NCI-H774 (cell line): ENCODE measurements around the gene ZMYM2.
A peak's percentile ranks its signal among the peaks of the same experiment; 100 is the strongest.
"Not testable (repeated sequence)": the region's sequence is repeated elsewhere in the genome, so short reads cannot be mapped to it uniquely, and the experiment has no call there.

Experiments
- DNase-seq: peaks from one replicate; lab custom pipeline; 2025; lab: John Stamatoyannopoulos, UW

Gene ZMYM2

DNA sequence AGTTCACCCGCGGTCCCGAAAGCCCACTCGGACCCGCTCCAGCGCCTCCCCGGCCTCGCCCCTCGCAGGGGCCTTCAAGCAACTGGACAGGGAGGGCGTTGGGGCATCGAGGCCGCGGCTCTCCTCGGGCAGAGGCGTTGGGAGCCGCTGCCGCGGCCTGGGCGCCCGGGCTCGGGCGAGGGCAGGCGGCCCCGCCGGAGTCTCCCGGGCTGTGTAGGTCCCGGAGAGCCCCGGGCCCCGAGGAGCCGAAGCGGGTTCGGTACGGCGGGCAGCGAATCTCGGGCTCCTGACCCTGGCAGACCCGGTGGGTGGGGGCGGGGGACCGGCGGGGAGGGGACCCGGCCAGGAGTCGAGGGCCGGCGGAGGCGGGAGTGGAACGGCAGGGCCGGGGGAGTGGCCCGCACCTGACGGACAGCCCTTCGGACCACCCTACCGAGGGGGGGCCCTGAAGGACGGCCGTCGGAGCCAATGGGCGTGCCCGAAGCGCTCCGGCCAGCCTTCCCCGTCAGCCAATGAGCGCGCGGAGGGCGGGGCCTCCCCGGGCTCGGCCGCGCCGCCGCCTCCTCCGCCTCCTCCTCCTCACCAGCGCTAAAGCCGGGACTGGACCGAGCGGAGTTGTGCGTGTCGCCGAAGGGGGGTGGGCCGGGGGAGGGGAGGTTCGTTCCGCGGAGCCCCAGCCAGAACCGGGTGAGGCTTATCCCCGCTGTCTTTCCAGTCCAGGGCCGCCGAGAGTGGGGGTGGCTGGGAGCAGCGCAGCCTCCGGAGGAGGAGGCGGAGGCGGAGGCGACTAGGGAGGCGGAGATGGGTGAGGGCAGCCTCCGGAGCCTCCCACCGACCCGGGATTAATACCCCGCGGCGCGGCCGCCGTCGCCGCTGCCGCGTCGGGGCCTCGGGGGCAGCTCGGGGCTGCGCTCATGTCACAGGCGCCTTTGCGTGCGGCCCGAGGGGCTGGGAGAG, at the start of gene ZMYM2:
ZMYM2 (plus strand) TSS at position 573 of the 957 bp plus-strand sequence. CDS start 34,346 bp downstream, outside the sequence.
- peak; percentile 83 for DNase-seq

DNA sequence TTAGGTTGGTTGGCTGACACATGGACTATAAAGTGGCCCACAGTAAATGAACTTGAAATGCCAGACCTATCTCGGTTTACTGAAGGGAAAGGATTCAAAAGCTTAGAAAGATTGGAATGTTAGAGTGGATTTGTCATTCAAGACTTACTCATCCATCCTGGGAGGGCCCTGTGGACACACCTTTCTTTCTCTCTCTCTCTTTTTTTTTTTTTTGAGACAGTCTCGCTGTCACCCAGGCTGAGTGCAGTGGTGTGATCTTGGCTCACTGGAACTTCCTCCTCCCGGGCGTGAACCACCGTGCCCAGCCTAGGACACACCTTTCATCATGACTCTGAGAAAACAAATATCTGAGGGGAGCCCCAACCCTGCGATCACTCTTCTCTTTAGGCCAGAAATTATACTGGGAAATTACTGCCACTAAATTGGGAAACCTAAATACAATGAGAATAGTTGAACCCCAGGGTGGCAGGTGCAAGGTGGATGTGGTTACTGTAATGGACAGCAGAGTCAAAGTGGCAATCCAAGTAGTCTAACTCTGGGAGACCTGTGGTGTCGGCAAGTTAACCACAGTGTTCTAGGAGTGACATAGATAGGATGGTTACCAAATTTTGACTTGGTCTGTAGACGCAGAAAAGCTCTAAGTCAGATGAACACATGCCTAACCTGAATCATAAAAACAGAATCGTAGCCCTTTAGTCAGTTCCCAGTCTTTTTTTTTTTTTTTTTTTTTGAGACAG, 48.0 kb upstream of the ZMYM2 start:
- no peak for DNase-seq

DNA sequence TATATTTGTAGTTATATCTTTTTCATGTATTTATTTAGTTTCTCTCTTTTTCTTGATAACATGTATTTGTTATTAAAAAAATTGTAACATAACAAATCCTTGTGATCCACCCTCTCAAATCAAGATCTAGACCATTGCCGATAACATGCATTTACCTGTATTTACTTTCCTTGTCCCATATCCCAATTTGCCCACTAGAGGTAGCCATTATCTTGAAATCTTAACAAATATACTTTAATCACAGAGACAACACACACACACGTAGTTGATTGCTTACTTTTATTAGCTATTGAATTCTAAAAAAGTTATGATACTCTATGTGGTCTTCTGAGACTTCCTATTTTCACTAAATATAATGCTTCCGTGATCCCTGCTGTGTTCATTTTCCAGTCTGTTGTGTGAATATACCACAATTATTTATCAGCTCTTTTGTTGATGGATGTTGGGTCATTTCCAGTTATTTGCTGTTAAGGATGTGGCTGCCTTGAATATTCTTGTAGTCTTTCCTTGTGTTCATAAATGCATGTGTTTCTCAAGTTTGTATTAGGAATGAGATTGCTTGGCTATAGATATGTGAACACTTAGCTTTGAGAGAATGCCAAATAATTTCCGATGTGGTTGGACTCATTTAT, 31.3 kb upstream of the ZMYM2 start:
- DNase-seq: no peak

DNA sequence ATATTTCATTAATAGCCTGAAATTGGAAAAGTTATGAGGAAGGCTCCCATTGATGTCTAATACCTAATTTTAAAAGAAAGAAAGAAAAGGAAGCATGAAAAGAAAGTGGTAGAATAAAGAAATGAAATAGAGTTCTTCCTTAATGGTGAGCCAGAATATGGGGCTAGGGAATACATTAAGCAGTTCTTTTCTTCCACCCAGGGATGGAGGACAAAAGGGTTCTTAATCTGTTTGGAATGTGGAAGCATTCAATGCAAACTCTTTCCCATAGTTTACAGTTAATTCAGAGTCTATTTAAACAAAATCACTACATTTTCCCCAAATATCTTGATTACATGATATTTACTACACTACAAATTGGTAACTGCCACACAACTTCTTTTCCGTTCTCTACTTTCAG, 18.4 kb upstream of the ZMYM2 start:
- no peak for DNase-seq

DNA sequence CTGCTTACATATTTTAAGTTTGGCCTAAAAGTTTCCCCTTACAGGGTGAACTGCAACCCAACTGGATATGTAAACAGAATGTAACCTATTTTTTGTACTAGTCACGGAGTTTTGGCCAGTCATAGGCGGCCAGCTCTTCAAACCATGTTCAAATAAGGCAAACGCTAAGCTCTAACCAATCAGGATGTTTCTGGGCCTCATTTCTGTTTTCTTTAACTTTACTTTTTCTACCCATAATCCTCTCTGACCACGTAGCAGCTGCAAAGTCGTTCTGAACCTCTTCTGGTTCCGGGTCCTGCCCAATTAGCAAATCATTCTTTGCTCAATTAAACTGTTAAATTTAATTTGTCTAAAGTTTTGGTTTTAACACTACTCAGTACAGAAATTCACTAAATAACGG, 8.2 kb upstream of the ZMYM2 start:
- DNase-seq: no peak

DNA sequence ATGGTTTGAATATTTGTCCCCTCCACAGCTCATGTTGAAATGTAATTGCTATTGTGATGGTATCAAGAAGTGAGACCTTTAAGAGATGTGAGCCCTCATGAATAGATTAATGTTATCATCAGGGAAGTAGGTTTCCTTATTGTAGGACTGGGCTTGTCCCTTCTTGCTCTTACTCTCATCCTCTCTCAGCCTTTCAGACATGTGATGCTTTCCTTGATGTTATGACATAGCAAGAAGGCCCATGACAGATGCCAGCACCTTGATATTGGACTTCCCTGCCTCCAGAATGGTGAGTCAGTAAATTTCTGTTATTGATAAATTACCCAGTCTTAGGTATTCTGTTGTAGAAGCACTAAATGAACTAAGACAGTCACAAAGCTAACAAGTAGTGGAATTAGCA, 5.7 kb upstream of the ZMYM2 start:
- DNase-seq: no peak

DNA sequence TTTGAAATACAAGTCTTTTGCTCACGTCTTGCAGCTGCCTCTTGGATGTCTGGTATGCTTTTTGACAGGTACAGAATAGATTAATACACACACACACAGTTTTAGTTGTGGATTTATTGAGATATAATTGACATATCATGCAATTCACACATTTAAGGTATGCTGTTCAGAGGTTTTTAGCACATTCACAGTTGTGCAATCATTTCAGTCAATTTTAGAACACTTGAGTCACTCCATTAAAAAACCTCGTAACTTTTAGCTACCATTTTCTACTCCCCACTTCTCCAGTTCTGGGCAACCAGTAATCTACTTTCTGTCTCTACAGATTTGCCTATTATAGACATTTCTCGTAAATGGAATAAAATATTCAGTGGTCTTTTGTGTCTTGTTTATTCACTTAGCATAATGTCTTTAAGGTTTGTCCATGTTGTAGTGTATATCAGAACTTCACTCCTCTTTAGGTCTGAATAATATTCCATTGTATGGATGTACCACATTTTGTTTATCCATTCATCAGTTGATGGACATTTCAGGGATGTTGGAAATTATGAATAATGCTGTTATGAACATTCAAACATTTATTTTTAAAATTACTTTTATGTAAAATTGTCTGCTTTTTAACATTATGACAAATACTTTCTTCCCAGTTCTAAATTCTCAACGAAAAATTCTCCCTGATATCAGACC, 2.5 kb upstream of the ZMYM2 start:
- no peak for DNase-seq

DNA sequence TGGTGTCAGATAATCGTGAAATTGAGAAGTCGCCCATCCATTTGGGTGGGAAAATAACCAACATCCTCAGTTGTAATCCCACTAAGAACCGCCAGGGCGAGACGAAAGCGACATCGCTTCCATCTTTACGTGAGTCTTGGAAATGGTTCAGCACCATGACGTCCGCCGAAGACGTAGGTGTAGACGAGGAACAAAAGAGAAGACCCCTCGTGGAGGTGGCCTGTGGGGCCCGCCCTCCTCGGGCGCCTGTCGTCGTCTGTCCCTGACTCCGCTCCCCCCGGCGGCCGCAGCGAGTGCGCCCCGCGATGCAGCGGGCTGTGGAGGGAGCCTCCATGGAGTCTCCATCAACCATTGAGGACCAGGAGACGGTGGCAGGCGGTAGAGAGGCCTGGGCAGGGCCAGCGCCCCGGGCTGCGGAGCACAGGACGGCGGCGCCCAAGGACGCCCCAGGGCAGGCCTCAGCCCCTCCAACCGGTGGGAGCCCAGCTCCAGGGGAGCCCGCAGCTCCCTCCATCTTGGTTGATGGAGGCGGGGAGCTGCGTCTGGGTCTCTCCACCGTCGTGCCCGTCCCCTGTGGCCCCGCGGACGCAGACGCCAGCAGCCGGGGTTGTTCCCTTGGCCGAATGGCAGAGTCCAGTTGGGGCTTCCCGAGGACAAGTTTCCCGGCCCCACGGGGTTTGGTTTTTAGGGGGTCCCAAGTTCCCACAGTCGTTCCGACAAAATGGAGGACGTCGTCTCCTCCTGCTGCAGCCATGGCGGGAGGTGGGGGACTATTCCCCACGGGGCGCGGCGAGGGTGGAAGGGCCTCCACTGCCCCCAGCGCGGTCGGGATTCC, 990 bp upstream of the ZMYM2 start:
- DNase-seq: peak; percentile 48

DNA sequence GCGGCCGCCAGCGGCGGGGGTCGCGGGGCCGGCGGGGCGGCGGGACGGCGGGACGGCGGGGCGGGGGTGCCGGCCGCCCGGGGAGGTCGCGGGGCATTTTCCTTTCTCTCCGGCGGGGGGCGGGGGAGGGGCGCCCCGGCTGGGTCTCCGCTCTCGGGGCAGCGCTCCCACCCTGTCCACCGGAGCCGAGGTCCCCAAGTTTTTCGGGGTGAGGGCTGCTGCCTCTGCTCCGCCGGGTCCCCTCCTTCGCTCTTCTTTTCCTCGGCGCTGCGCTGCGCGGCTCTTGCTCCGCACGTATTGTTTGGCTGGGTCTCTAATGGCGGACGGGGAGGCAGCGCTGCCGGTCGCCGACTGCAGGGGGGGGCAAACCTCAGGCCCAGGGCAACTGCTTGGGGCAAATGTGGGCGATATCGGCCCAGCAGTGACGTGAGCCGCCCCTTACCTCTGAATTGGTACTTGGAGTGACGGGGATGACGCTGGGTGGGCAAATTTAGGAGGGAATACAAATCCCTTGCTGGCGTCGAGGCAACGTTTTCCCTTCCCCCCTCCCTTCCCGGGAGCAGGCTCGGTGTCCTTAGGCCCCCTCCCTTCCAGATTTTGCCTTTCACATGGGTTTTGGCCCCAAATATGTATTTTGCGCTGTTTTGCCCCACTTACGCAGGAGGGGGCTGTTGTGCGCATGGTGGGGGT, 759 bp downstream of the ZMYM2 start:
- DNase-seq: no peak

DNA sequence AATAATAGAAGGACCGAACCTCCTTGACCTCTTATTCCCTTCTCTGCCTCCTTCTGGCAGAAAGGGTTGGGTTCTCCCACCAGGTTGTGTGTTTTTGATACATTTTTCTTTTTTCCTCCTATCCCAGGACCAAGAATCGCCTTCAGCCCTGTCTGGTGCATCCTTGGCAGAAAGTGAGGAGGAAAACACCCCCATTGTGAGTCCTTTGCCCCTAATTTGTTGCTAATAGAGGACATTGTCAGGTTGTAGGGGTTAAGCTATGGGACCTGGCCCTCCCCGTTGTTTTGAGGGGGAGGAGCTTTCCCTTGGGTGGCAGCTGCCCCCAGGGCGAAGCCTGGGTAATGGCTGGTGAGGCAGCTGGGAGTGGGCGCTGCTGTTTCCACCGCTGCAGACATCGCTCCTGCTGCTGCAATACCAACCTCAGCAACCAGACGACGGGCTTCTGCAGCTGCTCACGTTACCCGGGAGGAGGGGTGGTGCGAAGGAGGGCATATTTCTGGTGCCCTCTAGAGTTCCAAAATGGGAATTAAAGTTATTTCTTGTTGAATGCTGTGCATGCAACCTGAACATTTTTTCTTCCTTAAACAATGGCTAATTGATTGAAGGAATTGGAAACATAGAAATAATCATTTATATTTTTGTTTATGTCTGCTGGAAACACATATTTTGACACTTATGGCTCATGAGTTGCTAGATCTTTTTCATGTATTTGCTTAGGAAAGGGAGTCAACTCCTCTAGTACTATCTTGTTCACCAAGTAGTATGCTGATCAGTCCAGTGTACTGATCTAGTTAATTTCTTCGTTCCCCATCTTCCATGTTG, 1.5 kb downstream of the ZMYM2 start:
- peak; percentile 63 for DNase-seq

DNA sequence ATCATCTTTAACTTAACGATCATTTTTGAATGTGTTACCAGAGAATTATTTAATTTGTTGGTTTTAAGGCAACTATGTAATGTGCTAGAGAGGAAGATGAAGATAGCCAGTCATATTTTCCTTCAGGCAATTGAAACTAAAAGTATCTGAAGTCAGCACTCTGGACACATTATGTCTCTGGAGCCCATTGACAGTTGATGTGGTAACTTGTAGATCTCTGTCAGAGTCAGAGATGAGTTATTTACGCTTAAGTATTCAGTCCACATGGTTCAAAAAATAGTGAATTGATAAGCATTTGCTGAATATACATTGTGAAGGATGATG, 2.1 kb downstream of the ZMYM2 start:
- DNase-seq: no peak

DNA sequence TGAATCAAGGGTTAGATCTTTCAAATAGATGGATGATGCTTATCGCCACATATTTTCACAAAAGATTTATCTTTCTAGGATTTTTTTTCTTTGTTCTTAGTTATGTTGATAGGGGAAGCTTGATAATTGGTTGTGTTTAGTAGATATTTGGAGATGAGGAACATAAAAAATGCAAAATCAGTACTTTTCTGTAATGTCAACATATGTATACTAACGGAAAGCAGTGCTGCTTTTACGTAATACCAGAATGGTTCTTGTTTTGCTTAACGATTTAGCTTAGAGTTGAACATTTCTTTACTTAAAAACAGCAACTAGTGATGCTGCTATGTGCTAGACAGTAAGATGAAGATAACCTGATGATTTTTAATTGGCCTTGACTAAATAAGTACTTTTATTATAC, 3.0 kb downstream of the ZMYM2 start:
- DNase-seq: no peak

DNA sequence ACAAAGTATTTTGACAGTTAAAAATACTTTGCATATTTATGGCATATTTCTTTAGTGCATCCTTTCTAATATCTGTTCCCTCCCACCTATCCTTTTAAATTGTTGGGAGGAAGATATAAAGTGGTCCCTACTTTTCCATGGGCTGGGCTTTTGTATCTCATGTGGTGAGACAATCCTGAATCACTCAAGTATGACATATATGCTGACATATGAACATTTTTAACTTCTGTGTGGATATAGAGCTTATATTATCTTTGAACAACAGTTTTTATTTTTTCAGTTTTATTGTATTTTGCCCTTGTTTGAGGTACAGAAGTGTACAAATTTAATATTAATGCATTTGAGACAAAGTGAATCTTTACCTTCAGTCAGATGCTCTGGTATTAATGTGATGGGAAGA, 3.4 kb downstream of the ZMYM2 start:
- DNase-seq: no peak

DNA sequence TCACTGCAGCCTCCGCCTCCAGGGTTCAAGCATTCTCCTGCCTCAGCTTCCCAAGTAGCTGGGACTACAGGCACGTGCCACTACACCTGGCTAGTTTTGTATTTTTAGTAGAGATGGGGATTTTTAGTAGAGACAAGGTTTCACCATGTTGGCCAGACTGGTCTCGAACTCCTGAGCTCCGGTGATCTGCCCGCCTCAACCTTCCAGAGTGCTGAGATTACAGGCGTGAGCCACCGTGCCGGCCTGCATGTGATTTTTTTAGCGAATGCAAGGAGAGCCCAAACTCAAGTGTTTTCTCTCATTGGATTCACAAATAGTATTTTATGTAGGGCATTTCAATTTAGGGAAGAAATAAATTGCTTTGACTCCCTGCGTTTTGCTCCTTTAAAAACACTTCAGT, 4.4 kb downstream of the ZMYM2 start:
- no peak for DNase-seq

DNA sequence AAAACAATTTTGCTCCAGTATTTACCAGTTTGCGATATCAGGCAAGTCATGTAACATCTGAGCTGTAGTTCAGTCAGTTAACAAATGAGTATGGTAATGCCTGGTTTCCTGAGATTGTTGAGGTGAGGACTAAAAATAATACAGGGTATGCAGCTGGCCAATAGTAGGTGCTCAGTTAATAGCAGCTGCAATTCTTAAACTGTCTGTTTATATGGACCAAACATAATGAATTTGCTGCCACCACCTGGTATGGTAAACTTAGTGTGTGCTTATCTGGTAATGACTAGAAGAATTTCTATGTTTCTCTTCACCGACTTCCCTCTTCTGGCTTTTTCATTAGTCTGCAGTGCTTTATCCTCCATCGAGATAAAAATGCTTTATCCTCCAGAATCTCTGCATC, 9.1 kb downstream of the ZMYM2 start:
- DNase-seq: no peak

DNA sequence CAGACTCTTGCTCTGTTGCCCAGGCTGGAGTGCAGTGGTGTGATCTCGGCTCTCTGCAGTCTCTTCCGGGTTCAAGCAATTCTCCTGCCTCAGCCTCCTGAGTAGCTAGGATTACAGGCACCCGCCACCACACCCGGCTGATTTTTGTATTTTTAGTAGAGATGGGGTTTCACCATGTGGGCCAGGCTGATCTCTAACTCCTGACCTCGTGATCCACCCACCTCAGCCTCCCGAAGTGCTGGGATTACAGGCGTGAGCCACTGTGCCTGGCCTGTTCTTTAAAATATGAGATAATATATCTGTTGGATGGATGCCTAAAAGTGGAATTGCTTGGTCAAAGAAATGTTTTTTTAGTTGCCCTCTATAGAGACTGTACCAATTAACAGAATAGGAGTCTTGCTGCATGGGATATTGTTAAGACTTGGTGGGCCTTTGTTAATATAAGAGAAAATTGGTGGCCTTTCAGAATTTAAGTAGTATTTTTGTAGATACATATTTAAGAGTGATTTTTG, 16.0 kb downstream of the ZMYM2 start:
- not testable (repeated sequence) for DNase-seq

DNA sequence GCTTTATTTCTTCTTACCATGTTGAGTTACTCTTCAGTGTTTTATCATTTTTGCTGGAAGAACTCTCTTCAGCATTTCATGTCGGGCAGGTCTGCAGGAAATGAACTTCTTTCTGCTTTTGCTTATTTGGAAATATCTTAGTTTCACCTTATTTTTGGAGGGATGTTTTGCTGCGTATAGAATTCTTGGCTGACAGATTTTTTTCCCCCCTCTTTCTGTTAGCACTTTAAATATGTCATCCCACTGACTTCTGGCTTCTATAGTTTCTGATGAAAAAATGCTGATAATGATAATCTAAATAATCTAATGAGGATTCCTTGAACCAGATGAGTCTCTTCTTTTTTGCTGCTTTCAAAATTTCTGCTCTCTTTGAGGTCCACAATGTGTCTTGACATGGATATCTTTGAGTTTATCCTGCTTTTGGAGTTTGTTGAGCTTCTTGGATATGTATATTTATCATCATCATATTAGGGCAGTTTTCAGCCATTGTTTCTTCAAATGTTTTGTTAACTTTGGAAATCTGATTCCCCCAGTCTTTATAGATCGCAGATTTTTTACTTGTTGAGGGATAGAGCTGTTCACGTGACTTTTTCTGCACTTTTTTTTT, 20.4 kb downstream of the ZMYM2 start:
- no peak for DNase-seq

DNA sequence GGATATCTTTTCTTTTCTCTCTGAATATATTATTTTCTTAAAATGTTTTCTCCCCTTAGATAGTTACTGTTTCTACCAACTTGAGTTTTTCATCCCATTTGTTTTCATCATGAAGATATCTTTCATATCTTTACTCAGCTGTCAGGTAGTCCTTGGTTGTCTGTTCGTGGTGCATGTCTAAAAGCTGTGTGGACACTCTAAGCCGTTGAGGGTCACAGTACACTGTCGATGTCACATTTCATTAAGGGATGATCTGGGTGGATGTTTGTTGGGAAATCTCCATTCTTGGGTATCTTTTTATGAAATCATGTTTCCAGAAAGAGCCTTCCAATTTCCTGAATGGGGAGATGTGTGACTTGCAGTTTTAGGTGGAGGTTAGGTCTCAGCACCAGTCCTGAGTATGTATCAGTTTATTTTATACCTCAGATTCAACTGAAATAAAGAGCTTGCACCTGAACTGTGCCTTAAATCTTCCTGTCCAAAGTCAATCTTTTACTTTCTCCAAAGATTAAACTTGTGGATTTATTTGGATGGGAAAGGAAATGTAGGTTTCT, 23.2 kb downstream of the ZMYM2 start:
- DNase-seq: no peak
